H9 (cell line): ENCODE measurements around the gene FOXF2. TPM values are rescaled to one million over a fixed set of nuclear protein-coding genes. Genes with fewer than 3 reads are reported as not detected.

Experiments used
- DNase-seq: peaks from one replicate; pipeline ENCODE4 v3.0.0-alpha.2; 2017
- H2AFZ ChIP-seq: one replicate; pipeline ENCODE4 v1.6.1; 2013; ENCODE audit warnings: mild to moderate bottlenecking, low read length, control low read depth, moderate library complexity
- H2AK5ac ChIP-seq: 2 replicates; pipeline ENCODE4 v1.6.1; 2013; ENCODE audit warnings: low read length, control low read depth, mixed read lengths; ENCODE audit not compliant: insufficient read length
- H2BK120ac ChIP-seq: one replicate; pipeline ENCODE4 v1.6.1; 2013; ENCODE audit warnings: low read depth, mild to moderate bottlenecking, low read length, control low read depth, inconsistent platforms; ENCODE audit not compliant: poor library complexity, severe bottlenecking
- H2BK12ac ChIP-seq: 2 replicates; pipeline ENCODE4 v1.6.1; 2013; ENCODE audit warnings: low read length, control low read depth, mixed read lengths, low read depth; ENCODE audit not compliant: insufficient read length
- H2BK15ac ChIP-seq: 2 replicates; pipeline ENCODE4 v1.6.1; 2013; ENCODE audit warnings: low read depth, low read length, control low read depth
- H2BK20ac ChIP-seq: one replicate; pipeline ENCODE4 v1.6.1; 2013; ENCODE audit warnings: low read depth, mild to moderate bottlenecking, low read length, control low read depth, inconsistent platforms; ENCODE audit not compliant: poor library complexity, severe bottlenecking
- H2BK5ac ChIP-seq: 2 replicates; pipeline ENCODE4 v1.6.1; 2013; ENCODE audit warnings: low read length, control low read depth, mixed read lengths; ENCODE audit not compliant: insufficient read length
- H3K14ac ChIP-seq: 2 replicates; pipeline ENCODE4 v1.6.1; 2013; ENCODE audit warnings: low read length, control low read depth; ENCODE audit not compliant: insufficient read depth
- H3K18ac ChIP-seq: 2 replicates; pipeline ENCODE4 v1.6.1; 2013; ENCODE audit warnings: low read depth, mild to moderate bottlenecking, mixed read lengths, low read length, control low read depth; ENCODE audit not compliant: insufficient read length
- H3K23ac ChIP-seq: 2 replicates; pipeline ENCODE4 v1.6.1; 2013; ENCODE audit warnings: low read length, control low read depth, mixed read lengths, low read depth; ENCODE audit not compliant: insufficient read length
- H3K23me2 ChIP-seq: 2 replicates; pipeline ENCODE4 v1.6.1; 2013; ENCODE audit warnings: low read depth, mild to moderate bottlenecking, mixed read lengths, low read length, control low read depth; ENCODE audit not compliant: insufficient read length, poor library complexity, severe bottlenecking
- H3K27ac ChIP-seq: 2 replicates; pipeline ENCODE4 v1.5.1; 2013; ENCODE audit warnings: low read length, control low read depth, mixed read lengths, low read depth; ENCODE audit not compliant: insufficient read length
- H3K27me3 ChIP-seq: 2 replicates; pipeline ENCODE4 v1.6.1; 2013; ENCODE audit warnings: low read length, control low read depth, inconsistent platforms; ENCODE audit not compliant: insufficient read depth
- H3K4ac ChIP-seq: 2 replicates; pipeline ENCODE4 v1.6.1; 2013; ENCODE audit warnings: low read depth, mild to moderate bottlenecking, control low read depth, inconsistent platforms, low read length, moderate library complexity
- H3K4me1 ChIP-seq: 2 replicates; pipeline ENCODE4 v1.6.1; 2013; ENCODE audit warnings: low read length, control low read depth, inconsistent platforms; ENCODE audit not compliant: insufficient read depth
- H3K4me2 ChIP-seq: 2 replicates; pipeline ENCODE4 v1.6.1; 2013; ENCODE audit warnings: low read length, control low read depth, mixed read lengths; ENCODE audit not compliant: insufficient read length, insufficient read depth
- H3K56ac ChIP-seq: 2 replicates; pipeline ENCODE4 v1.6.1; 2013; ENCODE audit warnings: low read depth, mild to moderate bottlenecking, mixed read lengths, low read length, control low read depth; ENCODE audit not compliant: insufficient read length
- H3K79me1 ChIP-seq: 2 replicates; pipeline ENCODE4 v1.6.1; 2013; ENCODE audit warnings: low read depth, mild to moderate bottlenecking, moderate library complexity, low read length, control low read depth, inconsistent platforms; ENCODE audit not compliant: insufficient read depth, poor library complexity, severe bottlenecking
- H3K79me2 ChIP-seq: 2 replicates; pipeline ENCODE4 v1.6.1; 2013; ENCODE audit warnings: low read length, control low read depth, inconsistent platforms; ENCODE audit not compliant: insufficient read depth
- H3K9ac ChIP-seq: 2 replicates; pipeline ENCODE4 v1.6.1; 2013; ENCODE audit warnings: low read length, control low read depth, mixed read lengths; ENCODE audit not compliant: insufficient read length; ENCODE audit errors: extremely low read depth
- H3K9me3 ChIP-seq: one replicate; pipeline ENCODE4 v1.6.1; 2013; ENCODE audit warnings: low read depth, low read length, inconsistent platforms; ENCODE audit not compliant: control insufficient read depth
- H3T11ph ChIP-seq: one replicate; pipeline ENCODE4 v1.6.1; 2013; ENCODE audit warnings: mild to moderate bottlenecking, low read length, control low read depth, inconsistent platforms
- H4K20me1 ChIP-seq: one replicate; pipeline ENCODE4 v1.6.1; 2013; ENCODE audit not compliant: control insufficient read depth, insufficient read length, insufficient read depth
- H4K5ac ChIP-seq: 2 replicates; pipeline ENCODE4 v1.6.1; 2013; ENCODE audit warnings: low read depth, mild to moderate bottlenecking, mixed read lengths, low read length, control low read depth; ENCODE audit not compliant: insufficient read length
- H4K8ac ChIP-seq: replicated peaks from 2 replicates; pipeline ENCODE4 v1.6.1; 2013; ENCODE audit warnings: low read length, control low read depth, mixed read lengths, low read depth; ENCODE audit not compliant: insufficient read length
- H4K91ac ChIP-seq: 2 replicates; pipeline ENCODE4 v1.6.1; 2013; ENCODE audit warnings: low read depth, mild to moderate bottlenecking, moderate library complexity, mixed read lengths, low read length, control low read depth; ENCODE audit not compliant: insufficient read length
- H3K27ac Mint-ChIP-seq, 3 experiments: 2 replicates in 2 of 3; 3 replicates in 1 of 3; pipeline ENCODE4 v1.8.0; 2020 to 2021; ENCODE audit warnings: mixed read lengths in 3 of 3, mild to moderate bottlenecking in 1 of 3, moderate library complexity in 1 of 3
- H3K27me3 Mint-ChIP-seq: 2 replicates; pipeline ENCODE4 v1.8.0; 2021; ENCODE audit warnings: low read depth, mild to moderate bottlenecking, moderate library complexity, mixed read lengths
- H3K36me3 Mint-ChIP-seq, 3 experiments: 2 replicates in 2 of 3; 3 replicates in 1 of 3; pipeline ENCODE4 v1.8.0; 2020 to 2021; ENCODE audit warnings: low read depth in 3 of 3, mixed read lengths in 3 of 3; ENCODE audit not compliant: insufficient read depth in 1 of 3
- H3K4me1 Mint-ChIP-seq, 2 experiments: 2 replicates each; pipeline ENCODE4 v1.8.0; 2020; ENCODE audit warnings: mixed read lengths in 2 of 2
- H3K4me3 Mint-ChIP-seq, 2 experiments: 2 replicates in 1 of 2; 3 replicates in 1 of 2; pipeline ENCODE4 v1.8.0; 2020 to 2021; ENCODE audit warnings: mild to moderate bottlenecking in 2 of 2, mixed read lengths in 2 of 2, moderate library complexity in 1 of 2
- H3K9me3 Mint-ChIP-seq, 2 experiments: 2 replicates in 1 of 2; 3 replicates in 1 of 2; pipeline ENCODE4 v1.8.0; 2020; ENCODE audit warnings: mild to moderate bottlenecking in 2 of 2, mixed read lengths in 2 of 2, moderate library complexity in 1 of 2
- WGBS: extraction: QIAGEN DNeasy Blood & Tissue Kit; methylation state at CpG from one replicate; pipeline ENCODE4 v1.1.7; 2013; ENCODE audit warnings: missing lambda C conversion rate, low lambda C conversion rate, mixed read lengths; ENCODE audit not compliant: insufficient read length; ENCODE audit errors: extremely low coverage; 5-methylcytosine and 5-hydroxymethylcytosine counted together
- total RNA-seq: library from RNA; stranded (reverse); gene quantifications from 2 replicates; pipeline ENCODE4 v1.2.1, GENCODE V29; 2021
- TF ChIP-seq, protein P1 (sequence below): fragments of 200-600 bp; sonication (generic); conservative IDR thresholded peaks from 3 replicates; pipeline ENCODE4 v1.8.0; 2021; ENCODE audit warnings: antibody characterized with exemption, mild to moderate bottlenecking

Gene FOXF2
- total RNA-seq, 1 experiment from 2014 or later, result not detected

DNA sequence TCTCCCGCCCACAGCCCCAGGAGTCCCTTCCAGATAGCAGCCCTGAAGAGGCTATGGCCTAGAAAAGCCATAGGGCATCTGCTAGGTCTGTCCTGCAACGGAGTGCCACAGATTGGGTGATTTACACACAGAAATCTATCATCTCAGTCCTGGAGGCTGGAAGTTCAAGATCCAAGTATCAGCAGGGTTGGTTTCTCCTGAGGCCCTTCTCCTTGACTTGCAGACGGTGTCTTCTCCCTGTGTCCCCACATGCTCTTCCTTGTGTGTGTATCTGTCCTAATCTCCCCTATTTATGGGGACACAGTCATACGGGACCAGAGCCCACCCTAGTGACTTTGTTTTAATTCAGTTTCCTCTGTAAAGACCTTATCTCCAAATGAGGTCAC is 15.3 kb downstream of the FOXF2 start:
- Histone ChIP-seq H4K8ac (no peak overlapping the region), H3K79me2 (no peaks in the 10 kb centered on the region), H3K23me2 (no peaks in the 10 kb centered on the region), H2BK12ac (no peak overlapping the region), H4K5ac (no peak overlapping the region), H3K23ac (no peak overlapping the region), H3T11ph (no peak overlapping the region), H3K27ac (no peak overlapping the region), H3K27me3 (no peaks in the 10 kb centered on the region), H3K4ac (no peak overlapping the region), H3K9me3 (no peaks in the 10 kb centered on the region), H2AFZ (no peak overlapping the region), H3K4me1 (no peaks in the 10 kb centered on the region), H2BK120ac (no peak overlapping the region), H3K56ac (no peak overlapping the region), H3K9ac (no peak overlapping the region), H2BK5ac (no peak overlapping the region), H2AK5ac (no peak overlapping the region), H3K4me2 (no peak overlapping the region), H4K91ac (no peak overlapping the region), H3K14ac (no peak overlapping the region), H2BK20ac (no peak overlapping the region), H4K20me1 (no peaks in the 10 kb centered on the region), H3K18ac (no peak overlapping the region), H2BK15ac (no peak overlapping the region), H3K79me1 (no peaks in the 10 kb centered on the region)
- TF ChIP-seq, protein P1, sequence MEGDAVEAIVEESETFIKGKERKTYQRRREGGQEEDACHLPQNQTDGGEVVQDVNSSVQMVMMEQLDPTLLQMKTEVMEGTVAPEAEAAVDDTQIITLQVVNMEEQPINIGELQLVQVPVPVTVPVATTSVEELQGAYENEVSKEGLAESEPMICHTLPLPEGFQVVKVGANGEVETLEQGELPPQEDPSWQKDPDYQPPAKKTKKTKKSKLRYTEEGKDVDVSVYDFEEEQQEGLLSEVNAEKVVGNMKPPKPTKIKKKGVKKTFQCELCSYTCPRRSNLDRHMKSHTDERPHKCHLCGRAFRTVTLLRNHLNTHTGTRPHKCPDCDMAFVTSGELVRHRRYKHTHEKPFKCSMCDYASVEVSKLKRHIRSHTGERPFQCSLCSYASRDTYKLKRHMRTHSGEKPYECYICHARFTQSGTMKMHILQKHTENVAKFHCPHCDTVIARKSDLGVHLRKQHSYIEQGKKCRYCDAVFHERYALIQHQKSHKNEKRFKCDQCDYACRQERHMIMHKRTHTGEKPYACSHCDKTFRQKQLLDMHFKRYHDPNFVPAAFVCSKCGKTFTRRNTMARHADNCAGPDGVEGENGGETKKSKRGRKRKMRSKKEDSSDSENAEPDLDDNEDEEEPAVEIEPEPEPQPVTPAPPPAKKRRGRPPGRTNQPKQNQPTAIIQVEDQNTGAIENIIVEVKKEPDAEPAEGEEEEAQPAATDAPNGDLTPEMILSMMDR, result no peak
- H3K27ac Mint-ChIP-seq, result no peak overlapping the region
- H3K4me3 Mint-ChIP-seq, result no peak overlapping the region
- peaks cover 39% of the 10 kb centered on the region for H3K27me3 Mint-ChIP-seq
- peaks cover 12 to 19% of the 10 kb centered on the region in 2 experiments for H3K4me1 Mint-ChIP-seq
- WGBS, result no CpG with 5 or more reads among the region's 4 CpGs
- H3K36me3 Mint-ChIP-seq, result no peaks in the 10 kb centered on the region; a peak in 1 of 7 replicates
- no peaks in the 10 kb centered on the region for H3K9me3 Mint-ChIP-seq
- DNase-seq, result no peak
